Naive B cell (primary cell): ENCODE data around the gene RRAS. TPM values are rescaled to one million over a fixed set of nuclear protein-coding genes. Genes with fewer than 3 reads are reported as not detected.

Experiments
- ATAC-seq, 2 donors: fragments of 150-1000 bp; cut with Tn5 transposase; 2 replicates each; pipeline ENCODE4 v1.10.0; 2021; ENCODE audit warnings: low read depth in 2 of 2, mild to moderate bottlenecking in 2 of 2, moderate library complexity in 2 of 2
- DNase-seq: peaks from one replicate; pipeline ENCODE4 v3.0.0; 2022
- H3K27ac Mint-ChIP-seq, 6 donors: one replicate each; pipeline ENCODE4 v1.8.0; 2020 to 2022; ENCODE audit warnings: mild to moderate bottlenecking in 6 of 6, mixed read lengths in 6 of 6, moderate library complexity in 5 of 6, inconsistent platforms in 2 of 6
- H3K27me3 Mint-ChIP-seq, 3 donors: one replicate each; pipeline ENCODE4 v1.8.0; 2021 to 2022; ENCODE audit warnings: mixed read lengths in 3 of 3, mild to moderate bottlenecking in 1 of 3
- H3K36me3 Mint-ChIP-seq, 2 donors: one replicate each; pipeline ENCODE4 v1.8.0; 2020 to 2022; ENCODE audit warnings: mixed read lengths in 2 of 2, inconsistent platforms in 1 of 2, mild to moderate bottlenecking in 1 of 2
- H3K4me1 Mint-ChIP-seq, 3 donors: one replicate each; pipeline ENCODE4 v1.8.0; 2020 to 2022; ENCODE audit warnings: mixed read lengths in 3 of 3, inconsistent platforms in 1 of 3, mild to moderate bottlenecking in 1 of 3, moderate library complexity in 1 of 3
- H3K4me3 Mint-ChIP-seq, 8 donors: one replicate each; pipeline ENCODE4 v1.8.0; 2020 to 2022; ENCODE audit warnings: mild to moderate bottlenecking in 8 of 8, mixed read lengths in 8 of 8, moderate library complexity in 8 of 8, inconsistent platforms in 2 of 8
- H3K9me3 Mint-ChIP-seq, 7 donors: one replicate each; pipeline ENCODE4 v1.8.0; 2020 to 2022; ENCODE audit warnings: mixed read lengths in 7 of 7, mild to moderate bottlenecking in 5 of 7, inconsistent platforms in 2 of 7, moderate library complexity in 1 of 7
- polyA plus RNA-seq, 6 donors: library from polyadenylated mRNA; unstranded; fragments of 300-500 nt; fragmentation: Illumina TruSeq; gene quantifications; one replicate each; pipeline ENCODE4 v1.2.3, GENCODE V29; 2021; ENCODE audit warnings: low read depth in 6 of 6

The RRAS gene
- polyA plus RNA-seq, result 10 to 100 TPM; 16.6 to 24.9 (median 19.9) TPM

DNA sequence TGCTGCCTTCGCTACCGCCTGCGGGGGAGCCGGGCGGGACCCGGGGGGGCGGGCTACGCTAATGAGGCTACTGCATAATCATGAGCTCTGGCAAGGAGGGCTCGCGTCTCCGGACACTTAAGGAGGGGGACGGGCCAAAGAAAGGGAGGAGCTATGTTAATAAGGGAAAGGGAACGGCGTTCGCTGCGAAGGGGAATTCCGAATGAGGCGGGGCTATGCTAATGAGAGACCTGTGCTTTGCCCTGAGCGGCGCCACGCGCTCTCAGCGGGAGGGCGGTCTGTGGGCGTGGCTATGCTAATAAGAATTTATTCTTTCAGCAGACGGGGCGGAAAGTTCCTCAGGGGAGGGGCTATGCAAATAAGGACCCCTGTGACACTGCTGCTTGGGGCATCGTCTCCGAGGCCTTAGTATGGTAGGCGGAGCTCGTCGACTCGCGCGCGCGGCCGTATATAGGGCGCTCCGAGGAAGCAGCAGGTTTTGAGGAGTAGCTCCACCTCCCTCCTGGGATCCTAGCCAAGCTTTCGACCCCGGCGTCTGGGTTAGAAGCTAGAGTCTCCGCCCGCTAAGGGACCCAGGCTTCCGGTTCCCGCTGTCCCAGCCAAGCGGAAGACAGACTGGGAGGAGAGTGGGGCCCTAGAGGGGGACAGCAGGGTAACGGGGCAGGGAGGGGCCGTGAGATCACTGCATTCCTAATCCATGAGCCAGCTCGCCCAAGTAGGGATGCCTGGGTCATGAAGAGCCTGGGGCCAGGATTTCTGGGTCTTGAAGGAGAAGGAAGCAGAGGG is at the start of gene RRAS:
TSS of gene RRAS (minus strand) at position 31 of the 786 bp plus-strand sequence. CDS start 45 bp downstream, outside the sequence.
- no peaks in the 10 kb centered on the region for H3K36me3 Mint-ChIP-seq
- H3K27ac Mint-ChIP-seq, result peak within 1 kb of the TSS; percentile 97 to 100 (median 99)
- H3K4me3 Mint-ChIP-seq, result peak within 1 kb of the TSS; percentile 89 to 99 (median 97)
- H3K4me1 Mint-ChIP-seq, result peaks cover 49 to 68% (median 60%) of the 10 kb centered on the region in 3 donors
- DNase-seq (peak; percentile 100), ATAC-seq (peak; percentile 60 to 64)
- H3K27me3 Mint-ChIP-seq, result peaks cover 0 to 5% (median 0%) of the 10 kb centered on the region in 3 donors
- no peaks in the 10 kb centered on the region for H3K9me3 Mint-ChIP-seq

DNA sequence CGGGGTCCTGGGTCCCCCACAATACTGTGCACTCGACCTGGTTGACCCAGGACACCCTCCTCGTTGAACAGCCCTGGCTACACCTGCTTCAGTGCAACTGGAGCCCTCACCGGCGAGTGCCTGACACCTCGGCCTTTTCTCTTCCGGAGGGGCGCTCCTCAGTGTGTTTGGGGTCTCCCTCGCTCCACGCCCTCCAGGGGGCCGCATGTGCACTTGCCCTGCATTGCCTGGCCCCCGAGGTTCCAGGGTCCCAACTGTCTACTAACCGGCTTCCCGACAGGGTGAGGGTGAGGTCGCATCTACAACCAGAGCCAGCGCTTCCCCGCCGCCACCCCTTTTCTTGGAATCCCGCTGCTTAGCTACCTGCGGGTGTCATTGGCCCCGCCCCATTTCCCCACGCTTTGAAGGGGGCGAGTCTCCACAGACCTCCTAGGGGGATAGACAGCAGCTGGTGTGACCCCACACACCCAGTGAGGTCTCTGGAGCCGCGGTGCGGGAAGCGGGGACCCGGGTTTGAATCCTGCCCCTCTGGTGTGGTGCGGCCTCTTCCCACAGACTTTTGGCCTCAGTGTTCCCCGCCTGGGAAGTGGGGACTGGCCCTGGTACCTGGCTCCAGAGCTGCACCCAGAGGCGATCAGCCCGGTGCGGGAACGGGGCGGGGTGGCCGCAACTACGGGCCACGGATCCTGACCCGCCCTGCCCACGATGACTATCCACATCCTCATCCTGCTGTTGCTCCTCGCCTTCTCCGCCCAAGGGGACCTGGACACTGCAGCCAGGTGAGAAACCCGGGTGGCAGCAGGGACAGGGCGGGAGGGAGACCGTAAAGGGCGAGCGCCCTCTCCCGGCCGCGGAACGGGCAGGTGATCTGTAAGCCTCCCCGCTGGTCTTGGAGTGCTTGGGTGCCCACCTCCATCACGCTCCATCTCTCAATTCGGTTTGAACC is 49.5 kb upstream of the RRAS start, which contains the start of gene ADM5:
TSS of gene ADM5 (plus strand) at position 462 of the 946 bp plus-strand sequence. CDS start at position 706, 244 bp downstream.
- peaks cover 20 to 40% (median 38%) of the 10 kb centered on the region in 3 donors for H3K27me3 Mint-ChIP-seq
- peak within 1 kb of the TSS; percentile 56 to 95 (median 88) for H3K4me3 Mint-ChIP-seq
- H3K36me3 Mint-ChIP-seq, result peaks cover 0 to 27% of the 10 kb centered on the region in 2 donors
- H3K4me1 Mint-ChIP-seq, result peaks cover 19 to 25% (median 23%) of the 10 kb centered on the region in 3 donors
- H3K9me3 Mint-ChIP-seq, result peaks cover 0 to 3% (median 0%) of the 10 kb centered on the region in 7 donors
- H3K27ac Mint-ChIP-seq, result peak within 1 kb of the TSS in 2 of 6 donors; percentile 16 to 34
- no peak for DNase-seq
- peak; percentile 57 to 59 for ATAC-seq

DNA sequence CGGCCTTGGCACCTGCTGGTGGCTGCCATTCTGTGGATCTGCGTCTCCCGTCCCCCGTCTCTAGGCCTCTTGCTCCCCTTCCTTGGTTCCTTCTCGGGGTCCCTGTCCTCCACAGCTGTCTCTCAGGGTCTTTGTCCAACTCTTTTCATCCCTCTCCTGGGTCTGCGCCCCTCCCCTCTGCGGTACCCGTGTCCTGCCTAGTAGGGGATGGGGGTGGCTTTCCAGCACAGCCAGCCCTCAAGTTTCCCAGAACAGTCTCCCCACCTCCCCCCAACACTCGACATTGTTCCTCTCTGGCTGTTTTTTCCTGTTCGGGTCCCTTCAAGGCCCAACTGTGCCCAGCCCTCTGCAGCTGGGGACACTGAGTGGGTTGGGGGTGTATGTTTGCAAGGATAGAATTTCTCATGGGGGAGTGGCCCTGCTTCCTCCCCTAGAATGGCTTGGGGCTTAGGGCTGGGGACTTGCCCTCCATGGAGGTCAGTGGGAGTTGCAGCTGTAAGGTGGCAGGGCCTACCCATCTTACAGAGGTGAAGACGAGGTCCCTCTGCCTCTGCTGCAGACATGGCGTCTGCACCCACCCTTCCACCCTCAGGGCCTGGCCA is 48.7 kb upstream of the RRAS start:
- H3K36me3 Mint-ChIP-seq, result peaks cover 0 to 34% of the 10 kb centered on the region in 2 donors
- DNase-seq (no peak), ATAC-seq (no peak)
- no peaks in the 10 kb centered on the region for H3K9me3 Mint-ChIP-seq
- H3K27me3 Mint-ChIP-seq, result peaks cover 15 to 38% (median 32%) of the 10 kb centered on the region in 3 donors
- H3K4me1 Mint-ChIP-seq, result peaks cover 19 to 25% (median 25%) of the 10 kb centered on the region in 3 donors
- H3K27ac Mint-ChIP-seq, result peak overlapping the region in 1 of 6 donors; percentile 34
- peak overlapping the region in 1 of 8 donors; percentile 56 for H3K4me3 Mint-ChIP-seq

DNA sequence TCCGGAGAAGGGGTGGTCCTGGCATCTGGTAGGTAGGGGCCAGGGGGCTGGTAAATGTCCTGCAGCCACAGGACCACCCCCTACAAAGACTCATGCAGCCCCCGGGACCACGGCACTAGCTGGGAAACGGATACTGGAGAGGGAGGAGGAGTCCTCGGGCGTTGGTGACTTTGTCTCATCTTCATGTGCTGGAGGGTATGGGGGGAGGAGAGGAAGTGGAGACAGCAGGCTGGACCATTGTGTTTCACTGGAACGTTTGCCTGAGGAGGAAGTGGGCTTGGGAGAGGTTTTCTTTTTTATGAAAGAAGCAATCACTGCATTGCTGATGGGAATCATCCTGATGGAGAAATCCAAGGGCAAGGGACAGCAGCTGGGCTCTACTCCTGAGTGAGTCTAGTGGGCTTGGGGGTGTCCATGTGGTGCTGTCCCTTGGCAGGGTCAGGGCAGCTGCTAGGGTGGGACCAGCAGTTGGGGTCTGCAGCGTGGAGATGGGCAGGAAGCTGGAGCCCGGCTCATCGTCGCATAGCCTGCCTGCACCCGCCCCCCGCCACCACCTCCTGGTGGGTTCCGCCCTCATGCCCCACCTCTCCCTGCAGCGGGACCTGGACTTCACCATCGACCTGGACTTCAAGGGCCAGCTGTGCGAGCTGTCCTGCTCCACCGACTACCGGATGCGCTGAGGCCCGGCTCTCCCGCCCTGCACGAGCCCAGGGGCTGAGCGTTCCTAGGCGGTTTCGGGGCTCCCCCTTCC is 47.8 kb upstream of the RRAS start:
- H3K4me3 Mint-ChIP-seq, result no peak overlapping the region
- H3K27me3 Mint-ChIP-seq, result peaks cover 11 to 30% (median 25%) of the 10 kb centered on the region in 3 donors
- H3K36me3 Mint-ChIP-seq, result peaks cover 0 to 34% of the 10 kb centered on the region in 2 donors

DNA sequence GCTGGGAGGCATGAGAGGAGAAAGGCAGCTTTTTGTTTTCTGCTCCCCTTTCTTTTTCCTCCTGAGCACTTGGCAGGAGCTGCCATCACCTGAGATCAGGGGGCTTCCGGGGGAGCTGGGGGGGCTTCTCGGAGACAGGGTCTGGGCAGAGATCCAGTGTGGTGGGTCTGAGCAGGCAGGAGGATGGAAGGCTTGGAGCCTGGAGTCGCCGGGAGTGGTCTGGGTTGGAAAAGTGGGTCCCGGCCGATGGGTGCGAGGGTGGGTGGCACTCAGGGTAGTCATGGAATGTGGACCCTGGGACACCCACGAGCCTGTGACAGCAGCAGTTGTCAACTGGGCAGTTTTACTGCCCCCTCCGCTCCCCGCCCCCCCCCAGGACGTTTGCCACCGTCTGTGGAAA is 47.2 kb upstream of the RRAS start:
- Mint-ChIP-seq H3K27me3 (peaks cover 11 to 24% (median 19%) of the 10 kb centered on the region in 3 donors), H3K4me3 (no peak overlapping the region), H3K4me1 (peaks cover 19 to 28% (median 22%) of the 10 kb centered on the region in 3 donors), H3K27ac (no peak overlapping the region), H3K36me3 (peaks cover 0 to 34% of the 10 kb centered on the region in 2 donors), H3K9me3 (no peaks in the 10 kb centered on the region)
- no peak for DNase-seq
- no peak for ATAC-seq

More for the DNA sequence above, 47.8 kb upstream of the RRAS start:
- peak overlapping the region in 2 of 6 donors; percentile 4 to 82 for H3K27ac Mint-ChIP-seq
- DNase-seq (no peak), ATAC-seq (no peak)
- H3K4me1 Mint-ChIP-seq, result peaks cover 19 to 25% (median 25%) of the 10 kb centered on the region in 3 donors
- H3K9me3 Mint-ChIP-seq, result no peaks in the 10 kb centered on the region

DNA sequence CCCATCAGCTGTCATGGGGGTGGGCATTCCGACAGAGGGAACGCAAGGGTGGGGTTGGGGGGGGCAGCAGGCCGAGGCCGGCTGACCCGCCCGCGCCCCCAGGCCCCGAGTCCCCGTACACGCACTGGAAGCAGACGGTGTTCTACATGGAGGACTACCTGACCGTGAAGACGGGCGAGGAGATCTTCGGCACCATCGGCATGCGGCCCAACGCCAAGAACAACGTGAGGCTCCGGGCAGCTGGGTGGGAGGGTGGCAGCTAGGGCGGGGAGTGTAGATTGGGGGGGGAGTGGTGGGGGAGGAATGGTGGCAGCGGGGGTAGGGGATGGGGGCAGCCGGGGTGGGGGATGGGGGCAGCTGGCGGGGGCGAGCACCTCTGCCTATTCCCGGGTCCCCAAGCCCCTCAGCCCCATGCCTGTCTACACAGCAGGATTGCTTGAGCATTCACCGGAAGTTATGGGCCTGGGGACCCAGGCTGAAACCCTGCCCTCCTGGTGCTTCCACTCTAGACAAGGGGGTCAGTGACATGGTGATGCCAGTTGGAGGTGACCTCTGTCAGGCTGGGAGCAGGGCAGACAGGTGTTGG is 46.7 kb upstream of the RRAS start:
- Mint-ChIP-seq H3K9me3 (no peaks in the 10 kb centered on the region), H3K36me3 (peaks cover 0 to 34% of the 10 kb centered on the region in 2 donors)
- no peak for DNase-seq

DNA sequence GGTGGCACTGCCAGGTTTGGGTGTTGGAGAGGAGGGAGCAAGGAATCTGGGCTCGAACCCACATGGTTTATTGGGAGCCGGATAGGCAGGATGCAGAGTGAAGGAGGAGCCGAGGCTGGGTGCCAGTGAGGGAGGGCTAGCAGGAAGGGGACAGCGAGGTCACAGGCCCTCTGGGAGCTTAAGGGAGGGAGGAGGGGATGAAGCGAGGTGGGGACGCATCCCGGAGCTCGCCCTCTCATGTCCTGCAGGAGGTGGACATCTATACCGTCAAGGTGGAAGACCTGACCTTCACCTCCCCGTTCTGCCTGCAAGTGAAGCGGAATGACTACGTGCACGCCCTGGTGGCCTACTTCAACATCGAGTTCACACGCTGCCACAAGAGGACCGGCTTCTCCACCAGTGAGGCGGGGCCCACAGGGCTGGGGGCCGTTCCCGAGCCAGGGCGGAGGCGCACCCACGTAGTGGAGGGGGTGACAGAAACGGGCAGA is 45.9 kb upstream of the RRAS start:
- no peaks in the 10 kb centered on the region for H3K9me3 Mint-ChIP-seq
- no peak overlapping the region for H3K27ac Mint-ChIP-seq
- no peak overlapping the region for H3K4me3 Mint-ChIP-seq
- H3K27me3 Mint-ChIP-seq, result peaks cover 8 to 13% (median 13%) of the 10 kb centered on the region in 3 donors
- peaks cover 0 to 32% of the 10 kb centered on the region in 2 donors for H3K36me3 Mint-ChIP-seq
- DNase-seq (no peak), ATAC-seq (no peak)
- peaks cover 14 to 20% (median 20%) of the 10 kb centered on the region in 3 donors for H3K4me1 Mint-ChIP-seq

More for the DNA sequence above, 46.7 kb upstream of the RRAS start:
- peaks cover 11 to 20% (median 18%) of the 10 kb centered on the region in 3 donors for H3K27me3 Mint-ChIP-seq
- peaks cover 19 to 24% (median 22%) of the 10 kb centered on the region in 3 donors for H3K4me1 Mint-ChIP-seq
- no peak overlapping the region for H3K27ac Mint-ChIP-seq
- no peak for ATAC-seq
- H3K4me3 Mint-ChIP-seq, result no peak overlapping the region

DNA sequence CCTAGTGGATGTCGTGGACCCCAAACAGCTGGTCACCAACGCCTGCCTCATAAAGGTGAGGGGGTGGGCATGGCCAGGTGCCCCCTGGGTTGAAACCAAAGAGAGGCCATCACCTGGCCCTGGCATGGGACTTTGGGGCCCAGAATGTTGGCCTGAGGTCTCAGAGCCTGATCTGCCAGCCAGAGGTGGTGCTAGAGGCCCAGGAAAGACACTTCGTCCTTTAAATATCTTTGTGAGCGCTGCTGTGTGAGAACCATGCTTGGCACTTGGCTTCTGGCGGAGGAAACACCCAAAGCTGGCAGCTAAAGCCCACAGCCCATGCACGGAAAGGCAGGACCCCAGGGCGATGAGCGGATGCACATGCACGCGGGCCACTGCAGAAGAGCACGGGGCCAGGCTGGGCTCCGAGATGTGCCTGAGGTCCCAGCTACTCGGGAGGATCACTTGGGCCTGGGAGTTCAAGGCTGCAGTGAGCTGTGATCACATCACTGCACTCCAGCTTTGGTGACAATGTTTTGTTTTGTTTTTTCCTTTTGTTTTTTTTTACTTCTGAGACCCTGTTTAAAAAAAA is 45.1 kb upstream of the RRAS start:
- ATAC-seq, result no peak
- Mint-ChIP-seq H3K4me3 (no peak overlapping the region), H3K9me3 (no peaks in the 10 kb centered on the region), H3K4me1 (peaks cover 14 to 20% (median 16%) of the 10 kb centered on the region in 3 donors), H3K36me3 (peaks cover 0 to 25% of the 10 kb centered on the region in 2 donors), H3K27me3 (peaks cover 0 to 5% (median 4%) of the 10 kb centered on the region in 3 donors), H3K27ac (peak overlapping the region in 1 of 6 donors; percentile 90)
- DNase-seq, result no peak

DNA sequence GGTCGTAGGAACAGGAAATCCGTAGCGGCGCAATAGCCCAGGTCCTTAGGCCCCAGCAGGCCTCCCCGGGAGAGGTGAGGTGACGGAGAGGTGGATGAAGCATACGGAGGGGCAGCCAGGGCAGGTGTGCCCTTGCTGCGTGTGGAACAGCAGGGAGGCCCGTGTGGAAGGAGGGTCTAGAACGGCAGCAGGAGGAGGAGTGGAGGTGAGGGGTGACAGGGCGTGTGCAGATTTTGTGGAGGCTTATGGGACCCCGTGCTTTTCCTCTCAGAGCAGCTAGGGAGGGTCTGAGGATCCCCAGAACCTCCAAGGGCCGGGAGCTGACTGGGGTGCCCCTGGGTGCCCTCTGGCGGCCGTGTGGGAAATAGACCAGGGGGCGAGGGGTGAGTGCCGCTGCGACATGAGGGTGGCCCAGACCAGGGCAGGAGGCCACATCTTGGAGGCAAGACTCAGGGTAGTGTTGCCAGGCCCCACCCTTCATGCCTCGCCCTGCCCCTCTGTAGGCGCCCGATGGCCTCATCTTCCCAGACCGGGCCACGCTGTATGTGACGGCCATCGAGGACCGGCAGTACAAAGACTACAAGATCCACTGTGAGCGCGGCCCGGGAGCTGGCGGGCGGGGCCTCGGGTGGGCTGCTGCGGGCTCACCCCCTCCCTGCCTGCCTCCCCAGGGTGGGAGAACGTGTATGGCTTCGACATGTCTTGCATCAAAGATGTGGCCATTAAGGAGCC is 44.5 kb upstream of the RRAS start:
- Mint-ChIP-seq H3K9me3 (no peaks in the 10 kb centered on the region), H3K4me1 (peaks cover 16 to 22% (median 17%) of the 10 kb centered on the region in 3 donors), H3K27ac (peak overlapping the region in 1 of 6 donors; percentile 80), H3K4me3 (no peak overlapping the region), H3K36me3 (peaks cover 0 to 25% of the 10 kb centered on the region in 2 donors), H3K27me3 (no peaks in the 10 kb centered on the region)
- no peak for ATAC-seq
- no peak for DNase-seq

DNA sequence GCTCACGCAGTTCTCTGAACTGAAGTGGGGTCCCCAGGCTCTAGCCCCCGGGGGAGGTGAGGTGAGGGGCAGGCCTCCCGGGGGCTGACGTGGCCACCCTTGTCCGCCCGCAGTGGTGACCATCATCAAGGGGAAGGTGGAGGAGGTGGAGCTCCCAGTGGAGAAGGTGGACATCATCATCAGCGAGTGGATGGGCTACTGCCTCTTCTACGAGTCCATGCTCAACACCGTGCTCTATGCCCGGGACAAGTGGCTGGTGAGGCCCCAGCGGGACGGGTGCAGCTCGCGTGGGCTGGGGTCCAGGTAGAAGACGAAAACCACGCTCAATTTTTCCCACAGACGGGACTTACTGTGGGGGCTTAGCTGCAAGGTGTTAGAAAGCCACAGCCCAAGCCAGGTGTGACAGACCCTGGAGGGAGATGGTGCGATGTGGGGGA is 43.9 kb upstream of the RRAS start:
- Mint-ChIP-seq H3K36me3 (peaks cover 0 to 25% of the 10 kb centered on the region in 2 donors), H3K27me3 (no peaks in the 10 kb centered on the region), H3K4me1 (peaks cover 17 to 24% (median 17%) of the 10 kb centered on the region in 3 donors), H3K9me3 (no peaks in the 10 kb centered on the region), H3K4me3 (no peak overlapping the region), H3K27ac (no peak overlapping the region)
- DNase-seq (no peak), ATAC-seq (no peak)

DNA sequence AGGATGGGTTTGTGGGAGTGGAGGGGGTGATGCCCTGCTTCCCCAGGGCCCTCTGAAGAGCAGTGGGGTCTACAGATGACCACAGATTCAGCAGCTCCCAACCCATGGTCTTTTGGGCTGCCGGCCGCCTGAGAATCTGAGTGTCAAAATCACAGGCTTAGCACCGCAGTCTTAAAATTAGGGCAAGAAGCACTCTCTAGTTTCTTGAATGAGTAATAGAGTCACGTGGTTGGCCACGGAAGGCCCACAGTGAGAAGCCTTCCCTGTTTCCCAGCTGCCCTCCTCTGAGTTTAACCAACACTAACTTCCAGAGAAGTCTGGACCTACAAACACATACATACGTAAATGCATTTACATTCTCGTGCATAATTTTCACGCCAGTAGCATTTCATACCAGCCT is 42.3 kb upstream of the RRAS start:
- Mint-ChIP-seq H3K27ac (no peak overlapping the region), H3K4me1 (peaks cover 21 to 32% (median 29%) of the 10 kb centered on the region in 3 donors), H3K36me3 (peaks cover 0 to 18% of the 10 kb centered on the region in 2 donors), H3K27me3 (no peaks in the 10 kb centered on the region), H3K9me3 (no peaks in the 10 kb centered on the region), H3K4me3 (no peak overlapping the region)
- no peak for ATAC-seq
- DNase-seq, result no peak
